OCI-LY1 (cell line): ENCODE results near the gene FHL5.

Experiments used
- H2AFZ ChIP-seq: fragments of 200-600 bp; sonication (generic), shearing (Covaris generic); 2 replicates; pipeline ENCODE4 v1.6.0; 2014; ENCODE audit warnings: antibody characterized with exemption, mild to moderate bottlenecking, low read length
- H3F3A ChIP-seq: fragments of 200-600 bp; sonication (generic), shearing (Covaris generic); 2 replicates; pipeline ENCODE4 v1.6.0; 2014; ENCODE audit warnings: mild to moderate bottlenecking, antibody characterized with exemption, low read length, moderate library complexity; ENCODE audit not compliant: insufficient read depth
- H3K27ac ChIP-seq: fragments of 200-600 bp; sonication (generic); 2 replicates; pipeline ENCODE4 v1.5.1; 2014; ENCODE audit warnings: low read length, mixed run types, mild to moderate bottlenecking, low read depth; ENCODE audit not compliant: poor library complexity, severe bottlenecking
- H3K27me3 ChIP-seq: fragments of 200-600 bp; sonication (generic); 2 replicates; pipeline ENCODE4 v1.6.0; 2014; ENCODE audit warnings: antibody characterized with exemption, mild to moderate bottlenecking, low read length, moderate library complexity; ENCODE audit not compliant: insufficient read depth
- H3K36me3 ChIP-seq: fragments of 200-600 bp; sonication (generic); 2 replicates; pipeline ENCODE4 v1.6.1; 2014; ENCODE audit warnings: mild to moderate bottlenecking, antibody characterized with exemption, low read length, moderate library complexity, mixed read lengths; ENCODE audit not compliant: insufficient read depth
- H3K4me1 ChIP-seq: fragments of 200-600 bp; sonication (generic); 2 replicates; pipeline ENCODE4 v1.5.1; 2014; ENCODE audit warnings: mild to moderate bottlenecking, low read length, moderate library complexity; ENCODE audit not compliant: insufficient read depth, severe bottlenecking
- H3K4me2 ChIP-seq: fragments of 200-600 bp; sonication (generic), shearing (Covaris generic); 2 replicates; pipeline ENCODE4 v1.6.1; 2014; ENCODE audit warnings: low read length
- H3K4me3 ChIP-seq: fragments of 200-600 bp; sonication (generic); 2 replicates; pipeline ENCODE4 v1.5.1; 2014; ENCODE audit warnings: low read length, low read depth, mild to moderate bottlenecking, mixed read lengths; ENCODE audit not compliant: poor library complexity, severe bottlenecking
- H3K79me2 ChIP-seq: fragments of 200-600 bp; shearing (Covaris generic); 2 replicates; pipeline ENCODE4 v1.6.1; 2016; ENCODE audit warnings: mixed run types, low read length, mixed read lengths; ENCODE audit not compliant: insufficient read depth
- H3K9ac ChIP-seq: fragments of 200-600 bp; sonication (generic), shearing (Covaris generic); 2 replicates; pipeline ENCODE4 v1.6.1; 2014; ENCODE audit warnings: mild to moderate bottlenecking, low read length, mixed read lengths
- H3K9me2 ChIP-seq: fragments of 200-600 bp; sonication (generic), shearing (Covaris generic); 2 replicates; pipeline ENCODE4 v1.6.1; 2014; ENCODE audit warnings: low read depth, mild to moderate bottlenecking, low read length, mixed read lengths
- H3K9me3 ChIP-seq: fragments of 200-600 bp; shearing (Covaris generic); 2 replicates; pipeline ENCODE4 v1.6.1; 2014; ENCODE audit warnings: low read length, mixed read lengths
- H4K20me1 ChIP-seq: fragments of 200-600 bp; sonication (generic), shearing (Covaris generic); 2 replicates; pipeline ENCODE4 v1.6.0; 2016; ENCODE audit warnings: mild to moderate bottlenecking, low read length; ENCODE audit not compliant: insufficient read depth
- EZH2 ChIP-seq: fragments of 200-600 bp; sonication (generic), shearing (Covaris generic); IDR thresholded peaks from 2 replicates; pipeline ENCODE4 v1.8.0; 2017; ENCODE audit warnings: borderline replicate concordance, mixed run types, mild to moderate bottlenecking, antibody characterized with exemption, low read length, moderate library complexity, mixed read lengths
- TF ChIP-seq, protein P1 (sequence below): fragments of 200-600 bp; sonication (generic), shearing (Covaris generic); IDR thresholded peaks from 2 replicates; pipeline ENCODE4 v1.5.1; 2017; ENCODE audit warnings: mild to moderate bottlenecking, antibody characterized with exemption, low read length, moderate library complexity, mixed read lengths

The FHL5 gene

DNA sequence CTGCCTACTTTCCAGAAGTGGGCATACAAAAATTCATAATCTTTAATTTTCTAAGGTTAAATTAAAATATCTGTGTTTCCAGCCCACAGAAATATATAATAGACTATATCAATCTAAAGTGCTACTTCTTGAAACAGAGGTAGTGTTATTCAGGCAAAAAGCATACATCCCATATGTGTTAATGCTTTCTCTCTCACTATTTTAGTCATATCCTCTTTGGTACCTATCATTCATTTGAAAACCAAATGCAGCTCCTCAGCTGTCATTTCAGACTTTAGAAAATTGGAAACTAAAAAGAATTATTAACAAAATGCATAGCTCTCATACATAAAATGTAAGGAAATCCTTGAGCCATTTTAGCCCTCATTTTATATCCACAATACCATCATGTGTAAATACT lies 925 bp downstream of the FHL5 start:
- no peaks in the 10 kb centered on the region for H3K36me3 ChIP-seq
- H3K9me2 ChIP-seq = no peaks in the 10 kb centered on the region
- H3K27ac ChIP-seq = no peak overlapping the region
- H2AFZ ChIP-seq = no peak overlapping the region
- no peaks in the 10 kb centered on the region for H4K20me1 ChIP-seq
- no peaks in the 10 kb centered on the region for H3K9me3 ChIP-seq
- no peak overlapping the region for H3K9ac ChIP-seq
- no peaks in the 10 kb centered on the region; the same call in 1 of the 2 replicates for H3F3A ChIP-seq
- H3K4me1 ChIP-seq = peaks cover 7% of the 10 kb centered on the region
- H3K4me2 ChIP-seq = no peak overlapping the region
- H3K4me3 ChIP-seq = no peak overlapping the region
- H3K79me2 ChIP-seq = no peaks in the 10 kb centered on the region
- no peak for TF ChIP-seq EZH2
- TF ChIP-seq, protein P1, sequence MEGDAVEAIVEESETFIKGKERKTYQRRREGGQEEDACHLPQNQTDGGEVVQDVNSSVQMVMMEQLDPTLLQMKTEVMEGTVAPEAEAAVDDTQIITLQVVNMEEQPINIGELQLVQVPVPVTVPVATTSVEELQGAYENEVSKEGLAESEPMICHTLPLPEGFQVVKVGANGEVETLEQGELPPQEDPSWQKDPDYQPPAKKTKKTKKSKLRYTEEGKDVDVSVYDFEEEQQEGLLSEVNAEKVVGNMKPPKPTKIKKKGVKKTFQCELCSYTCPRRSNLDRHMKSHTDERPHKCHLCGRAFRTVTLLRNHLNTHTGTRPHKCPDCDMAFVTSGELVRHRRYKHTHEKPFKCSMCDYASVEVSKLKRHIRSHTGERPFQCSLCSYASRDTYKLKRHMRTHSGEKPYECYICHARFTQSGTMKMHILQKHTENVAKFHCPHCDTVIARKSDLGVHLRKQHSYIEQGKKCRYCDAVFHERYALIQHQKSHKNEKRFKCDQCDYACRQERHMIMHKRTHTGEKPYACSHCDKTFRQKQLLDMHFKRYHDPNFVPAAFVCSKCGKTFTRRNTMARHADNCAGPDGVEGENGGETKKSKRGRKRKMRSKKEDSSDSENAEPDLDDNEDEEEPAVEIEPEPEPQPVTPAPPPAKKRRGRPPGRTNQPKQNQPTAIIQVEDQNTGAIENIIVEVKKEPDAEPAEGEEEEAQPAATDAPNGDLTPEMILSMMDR = no peak
- no peaks in the 10 kb centered on the region for H3K27me3 ChIP-seq

DNA sequence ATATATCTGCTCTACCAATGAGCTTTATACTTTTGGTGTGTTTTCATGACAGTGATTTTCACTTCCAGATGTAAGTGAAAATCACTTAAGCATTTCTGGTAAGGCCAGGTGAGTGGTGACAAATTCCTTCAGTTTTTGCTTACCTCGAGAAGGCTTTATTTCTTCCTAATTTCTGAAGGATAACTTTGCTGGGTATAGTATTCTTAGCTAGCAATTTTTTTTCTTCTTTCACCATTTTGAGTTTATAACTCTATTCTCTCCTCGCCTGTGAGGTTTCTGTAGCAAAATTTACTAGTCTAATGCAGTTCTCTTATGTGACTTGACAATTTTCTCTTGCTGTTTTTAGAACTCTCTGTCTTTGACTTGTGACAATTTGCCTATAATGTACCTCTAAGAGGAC lies 7.1 kb downstream of the FHL5 start:
- Histone ChIP-seq H3K9me3 (peaks cover 25% of the 10 kb centered on the region), H4K20me1 (no peaks in the 10 kb centered on the region), H3K79me2 (no peaks in the 10 kb centered on the region), H2AFZ (no peak overlapping the region), H3K9me2 (no peaks in the 10 kb centered on the region), H3K27me3 (no peaks in the 10 kb centered on the region), H3K27ac (no peak overlapping the region), H3K4me3 (no peak overlapping the region), H3F3A (no peaks in the 10 kb centered on the region), H3K4me1 (no peaks in the 10 kb centered on the region), H3K36me3 (no peaks in the 10 kb centered on the region; the same call in 1 of the 2 replicates), H3K9ac (no peak overlapping the region), H3K4me2 (no peak overlapping the region)
- TF ChIP-seq, protein P1 = no peak
- TF ChIP-seq EZH2 = no peak

DNA sequence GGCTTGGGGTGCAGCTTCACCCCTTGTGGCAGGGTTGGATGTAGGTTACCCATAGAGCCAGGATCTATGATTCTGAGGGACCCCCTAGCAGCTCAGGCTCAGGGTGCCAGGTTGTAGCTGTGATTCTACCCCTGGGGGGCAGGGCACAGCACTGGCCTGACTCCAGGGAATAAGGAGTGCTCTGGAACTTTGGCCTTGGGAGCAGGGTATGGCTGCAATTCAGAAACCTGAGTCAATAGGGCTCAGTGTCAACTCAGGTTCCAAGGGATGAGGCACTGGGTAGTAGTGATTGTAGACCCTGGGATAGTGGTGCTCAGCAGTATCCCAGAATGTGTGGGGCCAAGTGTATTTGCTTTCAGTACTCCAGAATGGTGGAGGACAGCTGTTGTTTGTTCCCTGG lies 8.6 kb downstream of the FHL5 start:
- H3K36me3 ChIP-seq = no peaks in the 10 kb centered on the region; the same call in 1 of the 2 replicates
- H3K27me3 ChIP-seq = no peaks in the 10 kb centered on the region
- no peaks in the 10 kb centered on the region for H4K20me1 ChIP-seq
- H3K27ac ChIP-seq = no peak overlapping the region
- no peaks in the 10 kb centered on the region for H3F3A ChIP-seq
- no peak overlapping the region for H3K4me2 ChIP-seq
- TF ChIP-seq, protein P1 = no peak
- TF ChIP-seq EZH2 = no peak
- no peak overlapping the region for H3K4me3 ChIP-seq
- H2AFZ ChIP-seq = no peak overlapping the region
- peaks cover under 1% of the 10 kb centered on the region for H3K4me1 ChIP-seq
- H3K9ac ChIP-seq = no peak overlapping the region
- no peaks in the 10 kb centered on the region for H3K9me2 ChIP-seq
- H3K79me2 ChIP-seq = no peaks in the 10 kb centered on the region
- peaks cover 25% of the 10 kb centered on the region for H3K9me3 ChIP-seq
